HAP-1 (cell line): ENCODE data around the gene HRH3.

ENCODE experiments used
- DNase-seq, 2 experiments: peaks; one replicate each; pipeline ENCODE4 v3.0.0-alpha.2; 2016 to 2020; ENCODE audit warnings: low spot score in 2 of 2
- H3K27me3 ChIP-seq: fragments of 250-450 bp; sonication (Bioruptor Pico); 2 replicates; pipeline ENCODE4 v1.5.1; 2020; ENCODE audit warnings: low read depth, mild to moderate bottlenecking, moderate library complexity
- H3K36me3 ChIP-seq: fragments of 250-450 bp; sonication (Bioruptor Pico); replicated peaks from 2 replicates; pipeline ENCODE4 v1.5.1; 2020; ENCODE audit warnings: mild to moderate bottlenecking
- H3K4me1 ChIP-seq: fragments of 250-450 bp; sonication (Bioruptor Pico); 2 replicates; pipeline ENCODE4 v1.5.1; 2020; ENCODE audit warnings: mild to moderate bottlenecking
- H3K4me3 ChIP-seq: fragments of 250-450 bp; sonication (Bioruptor Pico); 2 replicates; pipeline ENCODE4 v1.5.1; 2020; ENCODE audit warnings: mild to moderate bottlenecking, moderate library complexity
- H3K9me3 ChIP-seq: fragments of 250-450 bp; sonication (Bioruptor Pico); 2 replicates; pipeline ENCODE4 v1.5.1; 2020; ENCODE audit warnings: mild to moderate bottlenecking, moderate library complexity
- in situ Hi-C: fragments of 300-500 bp; cut with MboI; formaldehyde crosslinking; loops from 3 replicates; pipeline ENCODE4 v1.14.3; 2020; ENCODE audit warnings: low sequenced_read_pairs, inconsistent platforms, mixed read lengths

The HRH3 gene

GRCh38 chr20:62230696-62231095 lies 10.6 kb upstream of the HRH3 start:
- no peaks in the 10 kb centered on the region for H3K36me3 ChIP-seq
- peaks cover 13% of the 10 kb centered on the region for H3K27me3 ChIP-seq
- H3K9me3 ChIP-seq: no peaks in the 10 kb centered on the region
- in situ Hi-C loops: no loop called here
- H3K4me3 ChIP-seq: no peak overlapping the region
- no peak for DNase-seq
- H3K4me1 ChIP-seq: no peaks in the 10 kb centered on the region

- in situ Hi-C loops: no loop called here
- no peak overlapping the region for H3K4me3 ChIP-seq
- DNase-seq: no peak
- H3K9me3 ChIP-seq: no peaks in the 10 kb centered on the region
- H3K27me3 ChIP-seq: peaks cover 15% of the 10 kb centered on the region
- no peaks in the 10 kb centered on the region for H3K4me1 ChIP-seq
- H3K36me3 ChIP-seq: no peaks in the 10 kb centered on the region
These were observed 10.2 kb upstream of the HRH3 start for GRCh38 chr20:62230276-62230675.

- no peaks in the 10 kb centered on the region for H3K9me3 ChIP-seq
- no peaks in the 10 kb centered on the region for H3K4me1 ChIP-seq
- in situ Hi-C loops: no loop called here
- no peak overlapping the region for H3K4me3 ChIP-seq
- H3K36me3 ChIP-seq: no peaks in the 10 kb centered on the region
- no peak for DNase-seq
- H3K27me3 ChIP-seq: peaks cover 21% of the 10 kb centered on the region
These were observed 9.6 kb upstream of the HRH3 start for GRCh38 chr20:62229667-62230066.

GRCh38 chr20:62228982-62229545 lies 9.0 kb upstream of the HRH3 start:
- Histone ChIP-seq H3K9me3 (no peaks in the 10 kb centered on the region), H3K36me3 (no peaks in the 10 kb centered on the region), H3K4me3 (no peak overlapping the region), H3K4me1 (no peaks in the 10 kb centered on the region), H3K27me3 (peaks cover 21% of the 10 kb centered on the region)
- in situ Hi-C loops: no loop called here
- DNase-seq: no peak

GRCh38 chr20:62227977-62228958 lies 8.2 kb upstream of the HRH3 start:
- no peaks in the 10 kb centered on the region for H3K4me1 ChIP-seq
- in situ Hi-C loops: no loop called here
- H3K9me3 ChIP-seq: no peaks in the 10 kb centered on the region
- peaks cover 21% of the 10 kb centered on the region for H3K27me3 ChIP-seq
- H3K4me3 ChIP-seq: no peak overlapping the region
- DNase-seq: no peak
- H3K36me3 ChIP-seq: no peaks in the 10 kb centered on the region

- H3K4me1 ChIP-seq: no peaks in the 10 kb centered on the region
- H3K9me3 ChIP-seq: no peaks in the 10 kb centered on the region
- H3K27me3 ChIP-seq: peaks cover 28% of the 10 kb centered on the region
- no peaks in the 10 kb centered on the region for H3K36me3 ChIP-seq
- in situ Hi-C loops: no loop called here
- no peak for DNase-seq
- H3K4me3 ChIP-seq: no peak overlapping the region
These were observed 7.5 kb upstream of the HRH3 start for GRCh38 chr20:62227591-62227976.

- DNase-seq: no peak
- Histone ChIP-seq H3K27me3 (peaks cover 33% of the 10 kb centered on the region), H3K36me3 (no peaks in the 10 kb centered on the region), H3K4me1 (no peaks in the 10 kb centered on the region), H3K9me3 (no peaks in the 10 kb centered on the region), H3K4me3 (no peak overlapping the region)
- in situ Hi-C loops: no loop called here
These were observed 6.9 kb upstream of the HRH3 start for GRCh38 chr20:62226707-62227590.

- H3K36me3 ChIP-seq: no peaks in the 10 kb centered on the region
- H3K27me3 ChIP-seq: peaks cover 41% of the 10 kb centered on the region
- in situ Hi-C loops: no loop called here
- H3K9me3 ChIP-seq: no peaks in the 10 kb centered on the region
- H3K4me1 ChIP-seq: no peaks in the 10 kb centered on the region
- H3K4me3 ChIP-seq: no peak overlapping the region
- DNase-seq: no peak
These were observed 6.0 kb upstream of the HRH3 start for GRCh38 chr20:62225820-62226635.

- H3K27me3 ChIP-seq: peaks cover 46% of the 10 kb centered on the region
- H3K36me3 ChIP-seq: no peaks in the 10 kb centered on the region
- no peaks in the 10 kb centered on the region for H3K4me1 ChIP-seq
- H3K9me3 ChIP-seq: no peaks in the 10 kb centered on the region
- in situ Hi-C loops: no loop called here
- H3K4me3 ChIP-seq: no peak overlapping the region
- no peak for DNase-seq
These were observed 4.9 kb upstream of the HRH3 start for GRCh38 chr20:62225026-62225425.

GRCh38 chr20:62224113-62224855 lies 4.2 kb upstream of the HRH3 start:
- Histone ChIP-seq H3K36me3 (no peaks in the 10 kb centered on the region), H3K4me3 (no peak overlapping the region), H3K4me1 (no peaks in the 10 kb centered on the region), H3K9me3 (no peaks in the 10 kb centered on the region), H3K27me3 (peaks cover 49% of the 10 kb centered on the region)
- no peak for DNase-seq
- in situ Hi-C loops: no loop called here

- in situ Hi-C loops: no loop called here
- no peak for DNase-seq
- Histone ChIP-seq H3K27me3 (peaks cover 57% of the 10 kb centered on the region), H3K4me3 (no peak overlapping the region), H3K9me3 (no peaks in the 10 kb centered on the region), H3K36me3 (no peaks in the 10 kb centered on the region), H3K4me1 (no peaks in the 10 kb centered on the region)
These were observed 3.5 kb upstream of the HRH3 start for GRCh38 chr20:62223571-62223970.

GRCh38 chr20:62222972-62223371 lies 2.9 kb upstream of the HRH3 start:
- no peaks in the 10 kb centered on the region for H3K9me3 ChIP-seq
- in situ Hi-C loops: no loop called here
- H3K4me1 ChIP-seq: no peaks in the 10 kb centered on the region
- no peaks in the 10 kb centered on the region for H3K36me3 ChIP-seq
- no peak for DNase-seq
- peaks cover 63% of the 10 kb centered on the region for H3K27me3 ChIP-seq
- H3K4me3 ChIP-seq: no peak overlapping the region
